IMR-90 (cell line): Measurements from ENCODE around the gene KDELR1.

Experiments used
- BHLHE40 ChIP-seq: fragments of 150-350 bp; IDR thresholded peaks from 2 replicates; pipeline ENCODE4 v1.6.1; 2016; ENCODE audit warnings: mild to moderate bottlenecking, low read depth, low read length
- CEBPB ChIP-seq: IDR thresholded peaks from 2 replicates; pipeline ENCODE4 v1.6.1; 2012; ENCODE audit warnings: low read depth, low read length, improper control_type of control experiment
- CHD1 ChIP-seq: IDR thresholded peaks from 2 replicates; pipeline ENCODE4 v1.6.1; 2012; ENCODE audit warnings: low read depth, low read length, improper control_type of control experiment
- CTCF ChIP-seq: conservative IDR thresholded peaks from 2 replicates; pipeline ENCODE4 v1.5.1; 2012; ENCODE audit warnings: mild to moderate bottlenecking, low read depth, low read length, improper control_type of control experiment
- ELK1 ChIP-seq: fragments of 150-350 bp; IDR thresholded peaks from 2 replicates; pipeline ENCODE4 v1.6.1; 2016; ENCODE audit warnings: low read depth, mild to moderate bottlenecking, low read length, moderate library complexity, borderline replicate concordance
- FOS ChIP-seq: fragments of 150-350 bp; IDR thresholded peaks from 2 replicates; pipeline ENCODE4 v1.6.1; 2016; ENCODE audit warnings: low read depth, low read length
- MAFK ChIP-seq: IDR thresholded peaks from 2 replicates; pipeline ENCODE4 v1.6.1; 2012; ENCODE audit warnings: low read depth, low read length, improper control_type of control experiment
- MAZ ChIP-seq: IDR thresholded peaks from 2 replicates; pipeline ENCODE4 v1.6.1; 2012; ENCODE audit warnings: low read depth, mild to moderate bottlenecking, low read length, improper control_type of control experiment, moderate library complexity, borderline replicate concordance
- MXI1 ChIP-seq: IDR thresholded peaks from 2 replicates; pipeline ENCODE4 v1.6.1; 2012; ENCODE audit warnings: low read depth, mild to moderate bottlenecking, low read length, moderate library complexity, borderline replicate concordance
- POLR2A ChIP-seq: IDR thresholded peaks from 2 replicates; pipeline ENCODE4 v1.6.1; 2012; ENCODE audit warnings: mild to moderate bottlenecking, low read depth, low read length
- RAD21 ChIP-seq: IDR thresholded peaks from 2 replicates; pipeline ENCODE4 v1.6.1; 2012; ENCODE audit warnings: low read length, improper control_type of control experiment
- RCOR1 ChIP-seq: IDR thresholded peaks from 2 replicates; pipeline ENCODE4 v1.6.1; 2012; ENCODE audit warnings: mild to moderate bottlenecking, low read length, improper control_type of control experiment; ENCODE audit not compliant: insufficient replicate concordance
- RFX5 ChIP-seq: IDR thresholded peaks from 2 replicates; pipeline ENCODE4 v1.8.0; 2012; ENCODE audit warnings: low read depth, mild to moderate bottlenecking, low read length, moderate library complexity
- USF2 ChIP-seq: fragments of 150-350 bp; IDR thresholded peaks from 2 replicates; pipeline ENCODE4 v1.6.1; 2017; ENCODE audit warnings: mild to moderate bottlenecking, antibody characterized with exemption, low read length, low read depth

- TF ChIP-seq ELK1, result no peak
- TF ChIP-seq MAZ, result no peak
- TF ChIP-seq MXI1, result no peak
- no peak for TF ChIP-seq USF2
- TF ChIP-seq CTCF, result no peak
- no peak for TF ChIP-seq CEBPB
- TF ChIP-seq RCOR1, result no peak
- TF ChIP-seq RAD21, result no peak
- no peak for TF ChIP-seq POLR2A
- TF ChIP-seq FOS, result no peak
- TF ChIP-seq RFX5, result no peak
- no peak for TF ChIP-seq CHD1
- no peak for TF ChIP-seq MAFK
- no peak for TF ChIP-seq BHLHE40
Measured at GRCh38 chr19:48394331-48395169, 3.2 kb upstream of the KDELR1 start.
